Measurements from ENCODE around the gene ALKBH7.

DNA sequence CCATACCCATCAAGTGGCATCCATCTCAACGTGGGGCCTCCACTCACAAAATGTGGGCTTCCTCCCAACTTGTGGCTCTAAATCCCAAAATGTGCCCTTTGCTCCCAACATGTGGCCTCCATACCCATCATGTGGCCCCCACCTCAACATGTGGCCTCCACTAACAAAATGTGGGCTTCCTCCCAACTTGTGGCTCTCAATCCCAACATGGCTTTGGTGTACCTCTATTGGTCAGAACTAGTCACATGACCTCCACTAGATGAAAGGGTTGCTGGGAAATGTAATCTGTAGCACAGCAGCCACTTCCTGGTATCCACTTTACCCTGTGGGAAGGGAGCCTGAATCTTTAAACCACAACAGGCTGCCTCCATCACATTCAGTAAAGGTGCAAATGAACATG, 29.1 kb upstream of the ALKBH7 start:
- TF ChIP-seq, protein P1, sequence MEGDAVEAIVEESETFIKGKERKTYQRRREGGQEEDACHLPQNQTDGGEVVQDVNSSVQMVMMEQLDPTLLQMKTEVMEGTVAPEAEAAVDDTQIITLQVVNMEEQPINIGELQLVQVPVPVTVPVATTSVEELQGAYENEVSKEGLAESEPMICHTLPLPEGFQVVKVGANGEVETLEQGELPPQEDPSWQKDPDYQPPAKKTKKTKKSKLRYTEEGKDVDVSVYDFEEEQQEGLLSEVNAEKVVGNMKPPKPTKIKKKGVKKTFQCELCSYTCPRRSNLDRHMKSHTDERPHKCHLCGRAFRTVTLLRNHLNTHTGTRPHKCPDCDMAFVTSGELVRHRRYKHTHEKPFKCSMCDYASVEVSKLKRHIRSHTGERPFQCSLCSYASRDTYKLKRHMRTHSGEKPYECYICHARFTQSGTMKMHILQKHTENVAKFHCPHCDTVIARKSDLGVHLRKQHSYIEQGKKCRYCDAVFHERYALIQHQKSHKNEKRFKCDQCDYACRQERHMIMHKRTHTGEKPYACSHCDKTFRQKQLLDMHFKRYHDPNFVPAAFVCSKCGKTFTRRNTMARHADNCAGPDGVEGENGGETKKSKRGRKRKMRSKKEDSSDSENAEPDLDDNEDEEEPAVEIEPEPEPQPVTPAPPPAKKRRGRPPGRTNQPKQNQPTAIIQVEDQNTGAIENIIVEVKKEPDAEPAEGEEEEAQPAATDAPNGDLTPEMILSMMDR (IDR thresholded peaks at IDR 0.05) = no peak
- TF ChIP-seq POLR2AphosphoS5 (IDR thresholded peaks at IDR 0.05) (no peak), POLR2A (IDR thresholded peaks at IDR 0.05; ENCODE audit: low read depth) (no peak), EP300 (IDR thresholded peaks at IDR 0.05) (no peak)
